ENCODE results near the gene LIMA1.
"Not testable (repeated sequence)": the region's sequence is repeated elsewhere in the genome, so short reads cannot be mapped to it uniquely, and the experiment has no call there.

Gene LIMA1

GRCh38 chr12:50283229-50283923 is at the start of gene LIMA1:
LIMA1 (minus strand) TSS chr12:50283520; CDS start chr12:50248751, 34,769 bp downstream.
- peak; percentile 93 for DNase-seq

- no peak for DNase-seq
These were observed 48.4 kb upstream of the LIMA1 start for GRCh38 chr12:50331745-50332144.

DNA sequence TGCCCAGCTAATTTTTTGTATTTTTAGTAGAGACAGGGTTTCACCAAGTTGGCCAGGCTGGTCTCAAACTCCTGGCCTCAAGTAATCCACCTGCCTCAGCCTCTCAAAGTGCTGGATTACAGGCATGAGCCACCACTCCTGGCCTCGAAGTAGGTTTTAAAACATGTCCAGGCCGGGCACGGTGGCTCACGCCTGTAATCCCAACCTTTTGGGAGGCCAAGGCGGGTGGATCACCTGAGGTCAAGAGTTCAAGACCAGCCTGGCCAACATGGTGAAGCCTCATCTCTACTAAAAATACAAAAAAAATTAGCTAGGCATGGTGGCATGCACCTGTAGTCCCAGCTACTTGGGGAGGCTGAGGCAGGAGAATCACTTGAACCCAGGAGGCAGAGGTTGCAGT is 45.3 kb upstream of the LIMA1 start:
- DNase-seq, result not testable (repeated sequence)

DNA sequence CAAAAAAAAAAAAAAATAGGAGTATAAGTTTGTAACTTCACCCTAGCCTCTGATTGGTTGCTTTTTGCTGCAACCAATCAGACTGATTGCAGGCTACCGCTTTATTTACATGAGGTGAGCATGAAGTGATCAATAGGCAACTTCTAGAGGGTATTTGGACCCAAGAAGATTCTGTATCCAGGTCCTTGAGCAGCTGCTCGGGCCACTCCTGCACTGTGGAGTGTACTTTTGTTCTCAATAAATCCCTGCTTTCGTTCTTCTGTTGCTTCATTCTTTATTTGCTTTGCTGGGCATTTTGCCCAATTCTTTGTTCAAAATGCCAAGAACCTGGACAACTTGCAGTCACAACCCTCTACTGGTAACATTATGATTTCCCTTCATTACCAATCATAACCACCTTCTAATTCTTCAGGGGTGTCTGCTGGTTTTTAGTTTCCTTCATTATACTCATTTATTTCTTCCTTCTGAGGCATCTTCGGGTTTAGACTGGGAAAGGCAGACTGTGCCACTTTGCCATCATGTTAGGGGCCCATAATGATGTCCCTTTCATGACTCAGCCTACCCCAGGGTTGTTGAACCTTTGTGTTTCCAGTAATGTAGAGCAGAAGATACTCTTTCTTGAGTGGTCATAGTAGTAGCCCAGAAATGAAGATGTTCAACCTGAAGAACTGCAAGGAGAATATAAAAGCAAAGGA is 43.4 kb upstream of the LIMA1 start:
- no peak for DNase-seq

- no peak for DNase-seq
These were observed 42.6 kb upstream of the LIMA1 start for GRCh38 chr12:50325890-50326391.

DNA sequence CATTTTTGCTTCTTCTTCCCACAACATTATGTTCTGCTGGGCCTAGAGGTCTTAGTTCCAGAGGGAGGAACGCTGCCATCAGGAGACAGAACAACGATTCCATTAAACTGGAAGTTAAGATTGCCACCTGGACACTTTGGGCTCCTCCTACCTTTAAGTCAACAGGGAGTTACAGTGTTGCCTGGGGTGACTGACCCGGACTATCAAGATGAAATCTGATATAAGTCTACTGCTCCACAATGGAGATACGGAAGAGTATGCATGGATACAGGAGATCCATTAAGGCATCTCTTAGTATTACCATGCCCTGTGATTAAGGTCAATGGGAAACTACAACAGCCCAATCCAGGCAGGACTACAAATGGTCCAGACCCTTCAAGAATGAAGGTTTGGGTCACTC is 41.5 kb upstream of the LIMA1 start:
- not testable (repeated sequence) for DNase-seq

GRCh38 chr12:50324077-50324476 is 40.8 kb upstream of the LIMA1 start:
- not testable (repeated sequence) for DNase-seq

GRCh38 chr12:50322206-50322605 is 38.9 kb upstream of the LIMA1 start:
- DNase-seq, result no peak

GRCh38 chr12:50317203-50317602 is 33.9 kb upstream of the LIMA1 start:
- DNase-seq, result no peak

GRCh38 chr12:50315803-50316202 is 32.5 kb upstream of the LIMA1 start:
- DNase-seq, result no peak

GRCh38 chr12:50314636-50315312 is 31.5 kb upstream of the LIMA1 start:
- DNase-seq, result peak; percentile 25

DNA sequence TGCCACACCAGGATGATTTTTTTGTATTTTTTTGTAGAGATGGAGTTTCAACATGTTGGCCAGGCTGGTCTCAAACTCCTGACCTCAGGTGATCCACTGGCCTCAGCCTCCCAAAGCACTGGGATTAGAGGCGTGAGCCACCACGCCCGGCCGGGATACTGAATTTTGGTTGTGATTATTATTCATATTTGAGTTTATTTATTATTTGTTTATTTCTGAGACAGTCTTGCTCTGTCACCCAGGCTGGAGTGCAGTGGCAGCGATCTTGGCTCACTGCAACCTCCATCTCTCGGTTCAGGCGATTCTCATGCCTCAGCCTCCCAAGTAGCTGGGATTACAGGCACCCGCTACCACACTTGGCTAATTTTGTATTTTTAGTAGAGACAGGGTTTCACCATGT is 30.7 kb upstream of the LIMA1 start:
- not testable (repeated sequence) for DNase-seq

GRCh38 chr12:50313256-50313931 is 30.1 kb upstream of the LIMA1 start:
- no peak for DNase-seq

- not testable (repeated sequence) for DNase-seq
These were observed 28.7 kb upstream of the LIMA1 start for GRCh38 chr12:50311858-50312609.

GRCh38 chr12:50309950-50310349 is 26.6 kb upstream of the LIMA1 start:
- DNase-seq, result no peak

GRCh38 chr12:50302686-50303085 is 19.4 kb upstream of the LIMA1 start:
- no peak for DNase-seq

DNA sequence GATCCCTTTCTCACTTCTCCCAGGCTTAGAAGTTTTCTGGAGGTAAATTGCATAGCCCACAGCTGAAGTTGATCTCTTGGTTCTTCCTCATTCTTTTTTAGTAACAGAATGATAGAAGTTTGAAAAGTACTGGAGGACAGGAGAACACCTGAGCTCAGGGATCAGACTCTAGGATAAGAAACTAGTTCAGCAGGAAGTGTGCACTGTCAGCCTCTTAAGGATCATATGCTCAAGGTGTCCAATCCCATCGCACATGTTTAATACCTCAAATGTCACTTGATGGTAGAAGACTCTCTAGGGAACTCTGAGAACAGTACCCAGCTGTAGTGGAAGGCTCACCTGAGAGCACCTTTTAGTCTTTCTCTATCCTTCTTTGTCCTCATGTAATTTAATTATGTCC is 14.7 kb upstream of the LIMA1 start:
- DNase-seq, result no peak

GRCh38 chr12:50297027-50297426 is 13.7 kb upstream of the LIMA1 start:
- no peak for DNase-seq

DNA sequence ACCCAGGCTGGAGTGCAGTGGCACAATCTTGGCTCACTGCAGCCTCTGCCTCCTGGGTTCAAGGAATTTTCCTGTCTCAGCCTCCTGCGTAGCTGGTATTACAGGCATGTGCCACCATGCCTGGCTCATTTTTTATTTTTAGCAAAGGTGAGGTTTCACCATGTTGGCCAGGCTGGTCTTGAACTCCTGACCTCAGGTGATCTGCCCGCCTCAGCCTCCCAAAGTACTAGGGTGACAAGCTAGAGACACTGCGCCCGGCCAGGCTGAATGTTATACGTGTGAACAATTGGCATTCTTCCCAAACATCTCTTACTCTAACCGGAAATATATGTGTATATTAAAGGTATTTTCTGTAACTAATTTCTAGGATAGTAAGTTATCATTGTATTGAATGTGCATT is 13.2 kb upstream of the LIMA1 start:
- no peak for DNase-seq

DNA sequence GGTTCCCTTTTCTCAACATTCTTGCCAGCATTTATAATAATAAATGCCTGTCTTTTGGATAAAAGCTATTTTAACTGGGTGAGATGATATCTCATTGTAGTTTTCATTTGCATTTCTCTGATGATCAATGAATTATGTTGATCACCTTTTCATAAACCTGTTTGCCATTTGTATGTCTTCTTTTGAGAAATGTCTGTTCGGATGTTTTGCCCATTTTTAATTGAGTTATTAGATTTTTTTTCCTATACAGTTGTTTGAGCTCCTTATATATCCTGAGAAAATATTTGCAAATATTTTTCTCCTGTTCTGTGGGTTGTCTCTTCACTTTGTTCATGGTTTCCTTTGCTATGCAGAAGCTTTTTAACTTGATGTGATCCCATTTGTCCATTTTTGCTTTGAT is 8.1 kb upstream of the LIMA1 start:
- DNase-seq, result no peak

DNA sequence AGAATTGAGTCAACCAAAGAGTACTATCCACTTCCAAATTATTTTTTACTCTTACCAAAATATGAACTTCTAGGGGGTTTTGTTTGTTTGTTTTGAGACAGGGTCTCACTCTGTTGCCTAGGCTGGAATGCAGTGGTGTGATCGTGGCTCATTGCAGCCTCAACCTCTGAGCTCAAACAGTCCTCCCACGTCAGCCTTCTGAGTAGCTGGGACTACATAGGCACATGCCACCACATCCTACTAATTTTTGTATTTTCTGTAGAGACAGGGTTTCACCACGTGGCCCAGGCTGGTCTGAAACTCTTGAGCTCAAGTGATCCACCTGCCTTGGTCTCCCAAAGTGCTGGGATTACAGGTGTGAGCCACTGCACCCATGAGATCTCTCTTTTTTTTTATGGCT is 7.4 kb upstream of the LIMA1 start:
- DNase-seq, result not testable (repeated sequence)

GRCh38 chr12:50287271-50287670 is 4.0 kb upstream of the LIMA1 start:
- DNase-seq, result no peak
